Non-pigmented ciliary epithelial cell (primary cell): ENCODE measurements around the gene RAB6B.
"Not testable (repeated sequence)": the region's sequence is repeated elsewhere in the genome, so short reads cannot be mapped to it uniquely, and the experiment has no call there.

Source experiments
- DNase-seq: peaks from one replicate; pipeline ENCODE4 v3.0.0-alpha.2; 2010; ENCODE audit warnings: low read depth

RAB6B gene

DNA sequence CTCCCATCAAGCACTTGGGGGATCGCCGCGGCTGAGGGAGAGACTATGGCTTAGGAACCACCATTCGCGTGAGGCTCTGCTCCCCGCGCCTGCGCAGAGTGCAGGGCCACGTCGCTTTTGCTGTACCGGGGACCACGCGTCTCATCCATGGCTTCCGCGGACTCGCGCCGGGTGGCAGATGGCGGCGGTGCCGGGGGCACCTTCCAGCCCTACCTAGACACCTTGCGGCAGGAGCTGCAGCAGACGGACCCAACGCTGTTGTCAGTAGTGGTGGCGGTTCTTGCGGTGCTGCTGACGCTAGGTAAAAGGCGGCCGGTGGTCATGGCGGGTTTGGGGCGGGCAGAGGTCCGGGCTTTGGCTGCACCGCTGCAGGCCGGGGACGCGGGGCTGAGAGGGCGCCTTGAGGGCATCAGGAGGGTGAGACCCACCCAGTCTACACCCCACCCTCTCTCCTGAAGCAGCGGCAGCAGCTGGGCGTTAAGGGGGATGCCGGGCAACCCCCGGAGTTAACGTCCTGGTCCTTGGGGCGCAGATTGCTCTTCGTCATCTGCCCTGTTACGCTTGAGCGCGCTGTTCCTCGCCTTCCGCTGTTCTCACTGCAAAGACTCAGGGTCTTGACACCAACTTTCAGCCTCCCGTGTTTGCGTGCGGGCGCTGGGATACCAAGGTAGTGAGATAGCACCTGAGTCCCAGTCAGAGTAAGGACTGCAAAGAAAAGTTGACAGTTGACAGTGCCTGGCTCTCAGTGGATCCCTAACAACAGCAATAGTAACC lies 89.8 kb downstream of the RAB6B start, which contains the start of gene SRPRB:
TSS of gene SRPRB (plus strand) at position 114 of the 774 bp plus-strand sequence. CDS start at position 148, 34 bp downstream.
- peak; percentile 74 for DNase-seq

DNA sequence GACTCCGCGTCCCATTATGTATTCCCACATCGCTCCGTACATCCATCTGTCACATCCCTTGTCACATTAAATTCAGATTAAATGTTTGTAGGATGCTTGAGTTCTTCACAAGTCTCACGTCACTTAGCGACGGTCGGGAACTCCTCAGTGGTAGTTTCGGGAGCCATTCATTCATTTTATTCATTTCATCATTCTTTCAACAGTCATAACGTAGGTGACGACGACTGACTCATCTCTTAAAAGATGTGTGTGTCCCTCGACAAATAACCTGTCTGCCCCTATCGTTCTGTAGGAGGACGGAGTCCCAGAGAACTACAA lies 90.3 kb downstream of the RAB6B start:
- no peak for DNase-seq

DNA sequence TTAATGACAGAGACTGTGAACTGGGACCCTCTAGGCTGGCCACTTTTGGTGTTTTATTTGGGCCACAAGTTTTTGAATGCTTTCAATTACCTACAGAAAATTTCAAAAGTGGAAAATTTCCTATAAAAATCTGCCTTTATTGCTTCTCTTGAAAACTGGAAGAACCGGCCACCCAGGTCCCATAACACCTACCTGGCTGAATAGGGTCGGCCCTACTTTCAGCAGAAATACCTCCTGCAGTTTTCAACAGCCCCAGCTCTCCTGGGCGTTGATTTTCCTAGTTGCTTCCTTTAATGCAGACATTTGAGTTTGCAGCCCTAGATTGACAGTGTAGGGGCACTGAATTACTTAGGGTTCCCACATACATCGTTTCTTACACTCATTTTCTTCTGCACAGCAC lies 90.8 kb downstream of the RAB6B start:
- DNase-seq: no peak

DNA sequence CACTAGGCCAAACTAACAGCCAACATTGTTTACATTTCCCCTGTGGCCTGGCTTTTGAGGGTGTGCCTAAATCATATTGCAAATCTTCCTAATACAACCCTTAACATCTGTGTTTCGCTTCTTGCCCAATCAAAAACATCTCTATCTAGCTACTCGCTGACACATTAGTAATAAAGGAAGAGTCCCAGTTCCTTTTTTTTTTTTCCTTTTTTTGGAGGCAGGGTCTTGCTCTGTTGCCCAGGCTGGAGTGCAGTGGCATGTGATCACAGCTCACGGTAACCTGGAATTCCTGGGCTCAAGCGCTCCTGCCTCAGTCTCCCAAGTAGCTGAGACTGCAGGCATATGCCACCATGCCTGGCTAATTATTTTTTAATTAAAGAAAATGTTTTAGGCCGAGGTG lies 92.2 kb downstream of the RAB6B start:
- no peak for DNase-seq

DNA sequence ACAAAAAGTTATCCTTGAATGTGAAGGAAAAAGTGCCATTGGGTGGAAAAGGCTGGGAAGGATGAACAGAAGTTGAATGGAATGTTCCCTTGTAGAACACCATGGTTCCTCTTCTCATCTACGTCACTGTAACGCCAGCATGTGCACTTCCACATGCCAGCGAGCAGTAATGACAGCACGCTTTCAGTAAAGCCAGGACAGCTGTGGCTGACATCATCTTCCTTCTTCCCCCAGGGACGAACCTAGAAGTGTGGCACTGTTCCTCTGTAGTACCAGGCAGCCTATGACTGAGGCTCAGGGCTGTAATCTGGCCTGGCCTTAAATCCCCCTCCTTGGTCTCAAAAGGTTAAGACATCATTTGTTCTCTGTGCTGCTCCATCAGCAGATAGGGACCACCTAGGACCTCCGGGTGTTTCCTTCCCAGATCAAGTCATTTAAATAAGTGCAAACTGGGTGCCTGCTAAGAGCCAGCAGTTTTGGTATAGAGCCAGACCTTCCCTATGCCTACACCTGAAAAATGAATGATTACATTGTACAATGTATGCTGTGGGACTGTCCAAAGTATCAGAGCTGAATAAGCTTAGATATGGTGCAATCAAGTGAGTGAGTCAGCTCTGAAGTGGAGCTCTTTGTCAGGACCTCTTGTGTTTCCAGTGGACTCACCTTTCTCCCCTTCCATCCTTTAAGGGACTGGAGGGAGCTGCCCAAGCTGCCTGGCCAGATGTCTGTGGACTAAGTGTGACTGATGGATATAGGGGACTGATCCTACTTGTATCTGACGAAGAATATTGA lies 95.7 kb downstream of the RAB6B start:
- no peak for DNase-seq

DNA sequence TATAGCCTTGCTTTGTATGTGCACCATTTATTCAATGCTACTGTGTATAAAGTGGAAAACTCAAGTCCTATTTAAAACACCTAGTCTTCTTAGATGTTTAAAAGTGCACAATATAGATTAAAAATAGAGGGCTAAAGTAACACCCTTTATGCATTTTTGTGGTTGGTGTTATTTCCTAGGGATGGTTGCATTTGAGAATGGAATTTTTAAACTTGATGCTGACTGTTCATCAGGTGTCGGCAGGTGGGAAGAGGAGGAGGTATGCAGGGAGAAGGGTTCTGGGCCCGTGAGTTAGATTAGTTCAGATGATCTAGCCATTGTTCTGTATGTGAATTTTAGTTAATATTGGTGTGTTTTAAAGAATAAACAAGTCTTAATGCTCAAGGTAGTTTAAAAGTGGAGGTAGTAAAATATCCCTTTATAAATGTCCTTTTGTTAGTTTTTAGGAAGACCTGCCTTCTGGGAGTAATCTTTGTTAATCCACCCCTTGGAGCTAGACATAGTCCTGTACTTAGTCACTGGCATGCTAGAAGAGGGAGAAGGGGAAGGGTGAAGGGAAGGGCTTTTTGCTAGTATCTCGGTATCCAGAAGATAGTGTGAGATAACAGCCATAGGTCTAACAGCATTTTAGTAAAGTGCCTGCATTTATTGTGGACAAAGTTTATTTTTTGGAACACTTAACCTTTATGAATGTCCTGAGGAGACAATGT lies 98.1 kb downstream of the RAB6B start:
- no peak for DNase-seq

DNA sequence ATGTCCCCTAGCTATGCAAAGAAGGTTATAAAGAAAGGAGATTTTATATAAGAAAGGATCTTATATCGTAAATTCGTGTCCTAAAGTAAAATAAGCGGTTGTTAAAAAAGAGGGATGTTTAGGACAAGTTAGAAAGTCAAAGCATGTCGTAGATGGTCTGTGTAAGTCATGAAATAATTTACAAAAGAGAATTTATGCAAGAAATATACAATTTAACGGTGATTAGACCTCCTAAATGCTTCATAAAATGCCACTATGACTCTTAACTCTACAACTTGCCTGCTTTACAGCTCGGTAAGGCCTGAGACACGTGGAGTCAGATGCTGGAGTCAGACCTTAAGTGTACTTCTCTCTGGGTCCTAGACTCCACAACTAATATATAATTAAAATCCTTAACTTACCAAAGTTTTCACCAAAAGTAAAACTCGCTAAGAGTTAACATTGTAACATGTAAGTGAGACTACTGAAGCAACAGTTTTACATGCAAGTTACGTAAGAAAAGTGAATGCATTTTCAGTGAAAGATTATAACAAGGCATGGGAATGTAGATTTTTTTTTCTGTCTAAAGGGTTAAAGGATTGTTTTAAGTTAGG lies 103.4 kb downstream of the RAB6B start:
- DNase-seq: no peak

DNA sequence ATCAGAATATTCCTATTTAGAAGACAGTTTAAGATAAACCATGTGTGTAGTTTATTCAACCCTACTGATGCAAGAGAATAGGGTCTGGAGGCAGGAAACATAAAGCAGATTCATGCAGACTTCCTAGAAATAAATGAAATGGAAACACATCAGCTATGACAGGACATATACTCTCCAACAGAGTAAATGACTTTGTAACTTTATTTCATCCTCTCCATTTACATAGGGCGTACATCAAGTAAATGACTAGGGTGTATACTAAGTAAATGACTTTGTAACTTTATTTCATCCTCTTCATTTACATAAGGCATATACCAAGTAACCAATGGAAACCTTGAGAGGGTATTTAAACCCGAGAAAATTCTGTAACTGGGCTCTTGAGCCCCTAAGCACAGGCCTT lies 107.7 kb downstream of the RAB6B start:
- DNase-seq: no peak

DNA sequence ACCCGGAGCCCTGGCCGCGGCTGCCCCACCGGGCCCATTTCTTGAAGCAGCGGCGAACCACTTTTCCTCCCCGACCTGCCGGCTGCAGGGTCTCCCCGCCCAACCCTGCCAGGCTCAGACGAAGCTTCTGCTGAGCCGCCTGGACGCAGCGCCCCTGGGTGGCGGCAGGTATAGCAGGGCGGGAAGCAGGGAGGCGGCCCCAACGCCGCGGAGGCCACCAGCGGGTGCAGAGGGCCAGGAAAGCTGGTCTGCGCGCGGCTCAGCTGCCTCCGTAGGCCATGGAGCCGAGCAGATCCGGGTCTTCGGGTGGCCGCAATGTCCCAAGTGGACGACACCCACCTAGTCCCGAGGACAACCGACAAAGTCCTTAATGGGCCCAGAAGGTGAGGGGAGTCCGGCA lies 111.9 kb downstream of the RAB6B start:
- no peak for DNase-seq

DNA sequence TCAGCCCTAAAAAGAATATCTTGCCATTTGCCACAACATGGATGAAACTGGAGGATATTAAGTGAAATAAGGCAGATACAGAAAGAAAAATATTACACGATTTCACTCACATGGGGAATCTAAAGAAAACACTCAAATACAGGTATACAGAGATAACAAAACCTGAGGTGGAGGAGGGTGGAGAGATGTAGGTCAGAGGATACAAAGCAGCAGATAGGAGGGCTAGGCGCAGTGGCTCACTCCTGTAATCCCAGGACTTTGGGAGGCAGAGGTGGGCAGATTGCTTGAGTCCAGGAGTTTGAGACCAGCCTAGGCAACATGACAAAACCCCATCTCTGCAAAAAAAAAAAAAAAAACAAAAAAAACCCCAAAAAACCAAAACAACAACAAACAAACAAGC lies 113.2 kb downstream of the RAB6B start:
- no peak for DNase-seq

DNA sequence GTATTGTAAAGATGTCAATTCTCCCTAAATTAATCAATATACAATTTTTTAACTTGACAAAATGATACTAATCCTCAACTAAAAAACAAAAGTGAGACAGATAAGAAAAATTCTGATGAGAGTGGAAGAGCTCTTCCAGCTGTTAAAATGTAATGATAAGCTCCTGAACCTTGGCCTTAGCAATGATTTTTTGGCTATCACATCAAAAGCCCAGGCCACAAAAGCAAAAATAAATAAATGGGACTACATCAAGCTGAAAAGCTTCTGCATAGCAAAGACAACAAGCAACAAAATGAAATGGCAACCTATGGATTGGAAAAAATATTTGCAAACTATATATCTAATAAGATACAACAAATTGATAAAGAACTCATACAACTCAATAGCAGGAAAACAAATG lies 114.1 kb downstream of the RAB6B start:
- DNase-seq: no peak

DNA sequence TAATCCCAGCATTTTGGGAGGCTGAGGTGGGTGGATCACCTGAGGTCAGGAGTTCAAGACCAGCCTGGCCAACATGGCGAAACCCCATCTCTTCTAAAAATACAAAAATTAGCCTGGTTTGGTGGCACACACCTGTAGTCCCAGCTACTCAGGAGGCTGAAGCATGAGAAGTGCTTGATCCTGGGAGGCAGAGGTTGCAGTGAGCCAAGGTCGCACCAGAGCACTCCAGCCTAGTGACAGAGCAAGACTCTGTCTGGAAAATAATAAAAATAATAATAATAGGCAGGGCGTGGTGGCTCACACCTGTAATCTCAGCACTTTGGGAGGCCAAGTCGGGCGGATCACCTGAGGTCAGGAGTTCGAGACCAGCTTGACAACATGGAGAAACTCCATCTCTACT lies 114.9 kb downstream of the RAB6B start:
- not testable (repeated sequence) for DNase-seq

DNA sequence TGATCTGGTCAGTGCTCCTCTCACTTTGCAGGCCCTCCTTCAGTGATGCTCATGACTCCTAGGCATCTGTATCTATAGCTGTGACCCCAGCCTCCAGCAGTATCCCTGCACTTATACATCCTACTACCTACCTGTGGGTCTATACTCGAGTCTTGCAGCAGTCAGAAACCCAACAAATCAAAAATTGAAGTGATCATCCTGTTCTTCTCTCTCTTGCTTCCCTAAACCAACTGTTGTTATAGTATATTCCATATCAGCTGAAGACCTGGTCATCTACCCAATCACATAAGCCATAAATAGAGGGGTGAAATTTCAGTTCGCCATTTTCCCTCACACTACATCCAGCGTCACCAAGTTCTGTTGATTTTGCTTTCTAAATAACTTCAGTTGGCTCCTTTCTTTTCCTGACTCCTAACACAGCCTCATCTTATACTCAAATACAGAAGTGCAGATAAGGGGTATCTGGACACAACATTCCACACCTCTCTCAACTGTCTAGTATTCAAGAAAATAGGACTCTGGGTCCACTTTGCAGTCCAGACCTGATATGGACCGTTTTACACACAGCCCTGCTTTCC lies 116.0 kb downstream of the RAB6B start:
- no peak for DNase-seq

DNA sequence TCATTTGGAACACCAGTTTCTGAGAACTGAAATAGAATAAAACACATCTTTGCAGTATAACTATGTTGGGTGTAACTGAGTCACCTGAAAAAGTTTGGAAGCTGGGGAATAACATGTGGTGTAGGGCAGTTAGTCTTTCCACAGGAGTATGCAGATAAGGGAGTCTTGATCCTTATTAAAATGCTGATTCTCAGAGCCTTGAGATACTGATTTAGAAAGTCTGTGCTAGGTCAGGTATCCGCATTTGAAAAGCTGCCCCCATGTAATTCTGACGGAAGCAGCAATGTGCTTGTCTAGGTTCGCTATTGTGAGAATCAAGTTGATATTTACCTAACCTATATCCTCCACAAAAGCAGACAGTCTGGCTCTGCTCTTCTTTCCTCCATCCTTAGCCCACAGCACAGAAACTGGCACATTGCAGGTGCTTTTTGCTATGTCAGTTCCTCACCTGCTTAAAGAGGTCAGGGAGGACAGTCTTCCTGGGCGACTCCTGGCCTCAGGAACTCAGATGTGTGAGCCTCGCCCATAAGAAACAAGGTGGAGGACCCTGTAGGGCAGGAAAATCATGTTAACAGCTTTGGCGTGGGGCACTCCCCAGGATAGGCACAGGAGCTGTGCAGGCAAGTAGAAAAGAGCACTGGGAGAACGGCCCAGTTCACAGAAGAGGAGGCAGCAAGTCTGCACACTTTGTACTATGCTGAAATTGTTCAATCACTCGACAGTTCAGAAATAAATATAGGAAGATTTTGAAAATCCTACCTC lies 117.7 kb downstream of the RAB6B start:
- DNase-seq: no peak

DNA sequence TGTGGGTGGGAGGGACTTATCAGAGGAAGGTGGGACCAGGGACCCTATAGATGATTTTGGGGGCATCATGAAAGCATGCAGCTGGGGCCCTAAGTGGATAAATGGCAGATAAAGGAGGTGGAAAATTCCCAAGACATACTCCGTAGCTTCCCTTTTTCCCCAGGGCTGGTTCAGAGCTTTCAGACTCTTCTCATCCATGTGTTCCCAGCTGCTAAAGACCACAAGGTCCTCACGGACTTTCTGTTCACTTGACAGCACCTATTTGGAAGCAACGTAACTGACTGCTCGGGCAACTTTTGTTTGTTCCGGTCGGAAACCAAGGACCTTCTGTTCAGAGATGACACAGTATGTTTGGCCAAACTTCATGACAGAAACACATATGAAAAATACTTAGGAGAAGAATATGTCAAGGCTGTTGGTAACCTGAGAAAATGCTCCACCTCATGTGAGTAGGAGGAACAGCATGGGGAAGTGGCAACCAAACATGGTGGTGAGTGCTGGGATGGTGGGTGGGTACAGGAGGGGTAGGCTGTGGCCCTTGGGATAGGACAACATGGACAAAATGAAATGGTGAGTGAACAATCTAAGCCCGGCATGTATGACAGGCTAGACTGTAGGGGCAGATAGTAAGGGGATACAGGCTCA lies 118.8 kb downstream of the RAB6B start:
- no peak for DNase-seq

DNA sequence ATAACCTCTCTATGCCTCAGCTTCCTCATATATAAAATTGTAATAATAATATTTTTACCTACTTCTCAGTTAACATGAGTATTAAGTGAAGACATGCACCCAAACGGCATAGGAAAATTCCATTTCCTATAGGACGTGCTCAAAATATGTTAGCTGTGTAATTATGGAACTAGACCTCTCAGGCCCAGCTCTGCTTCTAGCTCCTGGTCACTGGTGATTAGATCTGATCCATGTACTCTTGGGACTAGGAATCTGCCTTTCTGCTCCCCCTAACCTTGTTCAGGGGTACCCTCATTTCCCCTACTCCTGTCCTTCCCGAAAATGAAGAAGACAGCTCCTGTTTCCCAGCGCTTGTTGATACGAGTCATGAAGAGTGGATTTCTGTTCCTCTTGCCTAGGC lies 119.8 kb downstream of the RAB6B start:
- no peak for DNase-seq

DNA sequence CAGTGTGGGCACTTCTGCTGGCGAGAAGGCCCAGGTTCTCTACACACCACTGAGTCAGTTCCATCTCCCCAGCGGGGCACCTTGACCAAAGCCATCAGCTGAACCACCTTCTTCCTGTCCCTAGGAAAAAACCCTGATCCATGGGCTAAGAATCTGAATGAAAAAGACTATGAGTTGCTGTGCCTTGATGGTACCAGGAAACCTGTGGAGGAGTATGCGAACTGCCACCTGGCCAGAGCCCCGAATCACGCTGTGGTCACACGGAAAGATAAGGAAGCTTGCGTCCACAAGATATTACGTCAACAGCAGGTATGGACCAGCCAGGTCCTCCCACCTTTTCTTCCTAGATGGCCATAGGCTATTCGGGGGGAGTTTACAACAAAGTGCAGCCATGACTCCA lies 120.4 kb downstream of the RAB6B start:
- DNase-seq: no peak
